GM19395 (cell line): ENCODE results near the gene SAP30BP.
"Not testable (repeated sequence)": the region's sequence is repeated elsewhere in the genome, so short reads cannot be mapped to it uniquely, and the experiment has no call there.

Experiments
- ATAC-seq: cut with Tn5 transposase; IDR thresholded peaks from one replicate; pipeline ENCODE4 v1.9.1; 2021; ENCODE audit warnings: mild to moderate bottlenecking, moderate library complexity; ENCODE audit not compliant: unreplicated experiment

SAP30BP gene

DNA sequence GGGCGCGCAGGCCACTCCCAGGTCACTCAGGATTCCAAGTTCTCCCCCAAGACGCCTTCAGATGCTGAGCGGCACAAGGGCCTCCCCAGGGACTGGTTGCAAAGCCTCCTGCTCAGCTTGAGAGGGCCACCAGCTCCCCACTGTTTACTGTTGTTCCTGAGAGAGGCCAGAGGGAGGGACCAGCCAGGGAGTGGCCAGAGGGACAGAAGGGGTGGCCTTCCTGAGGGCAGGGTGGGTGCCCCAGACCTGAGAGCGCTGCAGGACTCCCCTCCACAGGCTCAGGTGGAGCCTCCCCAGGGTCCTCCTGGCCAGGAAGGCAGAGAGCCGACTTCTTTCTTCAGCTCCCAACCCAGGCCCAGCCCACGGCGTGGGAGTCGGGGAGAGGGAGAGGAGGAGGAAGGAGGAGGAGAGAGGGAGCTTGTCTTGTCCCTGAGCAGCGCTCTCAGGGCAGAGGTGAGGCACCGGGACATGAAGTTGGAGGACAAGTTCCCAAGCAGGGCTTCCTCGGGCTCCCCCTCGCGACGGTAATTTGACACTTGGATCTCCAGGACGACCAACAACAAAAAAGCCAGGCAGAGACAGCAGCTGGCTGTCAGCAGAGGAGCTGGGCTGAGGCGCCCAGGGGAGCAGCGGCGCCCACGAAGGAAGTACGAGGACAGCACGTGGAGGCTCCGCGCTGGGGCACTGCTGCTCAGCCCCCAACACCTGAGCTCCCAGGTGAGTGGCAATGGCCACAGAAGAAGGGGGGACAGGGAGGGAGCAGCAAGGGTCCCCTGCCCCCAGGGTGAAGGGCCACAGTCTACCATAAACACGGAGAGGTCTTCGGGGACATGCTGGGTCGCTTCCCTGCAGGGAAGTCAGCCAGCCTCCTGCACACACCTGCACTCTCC, 33.4 kb upstream of the SAP30BP start:
- no peak for ATAC-seq

- no peak for ATAC-seq
Observed at GRCh38 chr17:75634376-75634740, 32.8 kb upstream of the SAP30BP start.

DNA sequence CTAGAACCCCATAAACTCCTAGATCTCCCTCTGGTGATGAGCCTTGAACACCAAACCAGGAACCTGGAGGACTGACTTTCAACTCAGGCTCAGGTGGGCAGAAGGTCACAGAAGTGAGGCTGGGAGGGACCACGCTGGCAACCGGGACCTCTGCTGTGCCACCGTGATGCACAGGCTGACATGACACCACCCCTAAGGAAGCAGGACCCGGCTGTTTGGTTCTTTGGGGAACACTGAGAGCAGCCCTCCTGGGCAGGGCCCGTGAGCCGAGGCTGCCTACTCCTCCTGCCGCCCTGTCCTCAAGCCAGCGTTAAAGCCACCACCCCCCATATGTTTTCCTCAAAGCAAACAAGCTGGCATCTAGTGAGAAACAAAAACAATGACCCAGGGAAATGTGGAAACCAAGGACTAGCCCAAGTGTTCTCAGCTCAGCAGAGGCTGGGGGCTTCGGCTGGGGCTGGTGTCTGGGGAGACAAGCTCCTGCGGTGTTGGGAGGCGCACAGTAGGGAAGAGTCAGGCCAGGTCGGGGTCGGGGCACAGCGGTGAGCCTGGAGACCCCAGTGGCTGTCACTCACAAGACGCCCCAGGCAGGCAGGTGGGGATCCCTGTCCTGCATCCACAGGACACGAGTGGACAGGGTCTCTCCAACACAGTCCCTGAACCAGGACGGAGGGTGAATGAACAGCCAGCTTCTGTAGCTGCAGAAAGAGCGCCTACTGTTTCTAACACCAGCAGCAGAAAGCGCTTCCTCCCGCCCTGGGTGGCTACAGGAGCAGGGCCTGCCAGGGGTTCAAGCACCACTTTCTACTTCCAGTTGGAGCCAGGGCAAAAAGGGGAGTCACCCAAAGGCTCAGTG, 32.2 kb upstream of the SAP30BP start:
- no peak for ATAC-seq

DNA sequence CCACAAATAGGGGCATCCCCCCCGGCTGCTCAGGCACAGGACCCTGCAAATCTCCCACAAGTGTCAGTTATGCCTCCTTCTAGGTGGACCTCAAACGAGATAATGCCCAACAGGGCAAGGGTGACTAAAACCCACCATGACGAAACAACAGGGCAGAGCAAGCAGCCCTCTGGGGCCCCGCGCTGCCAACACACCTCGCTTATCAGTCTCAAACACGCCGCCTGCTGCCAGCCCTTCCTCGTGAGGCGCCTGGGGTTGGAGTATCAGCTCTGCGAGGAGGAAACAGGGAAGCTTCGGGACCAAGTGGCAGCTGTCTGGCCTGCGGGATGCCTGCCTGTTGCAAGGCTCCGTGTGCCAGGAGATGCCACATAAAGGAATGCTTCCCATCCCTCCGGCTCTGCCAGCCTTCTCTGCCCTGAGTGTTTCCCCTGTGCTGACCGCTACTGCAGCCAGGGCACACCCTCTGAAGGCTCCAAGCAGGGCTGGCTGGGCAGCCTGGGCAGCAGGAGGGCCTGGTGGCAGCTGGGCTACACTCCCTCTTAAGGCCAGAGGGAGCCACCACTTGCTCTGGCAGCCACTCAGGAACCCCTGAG, 31.4 kb upstream of the SAP30BP start:
- no peak for ATAC-seq

GRCh38 chr17:75636381-75637142, 30.6 kb upstream of the SAP30BP start:
- ATAC-seq: no peak

DNA sequence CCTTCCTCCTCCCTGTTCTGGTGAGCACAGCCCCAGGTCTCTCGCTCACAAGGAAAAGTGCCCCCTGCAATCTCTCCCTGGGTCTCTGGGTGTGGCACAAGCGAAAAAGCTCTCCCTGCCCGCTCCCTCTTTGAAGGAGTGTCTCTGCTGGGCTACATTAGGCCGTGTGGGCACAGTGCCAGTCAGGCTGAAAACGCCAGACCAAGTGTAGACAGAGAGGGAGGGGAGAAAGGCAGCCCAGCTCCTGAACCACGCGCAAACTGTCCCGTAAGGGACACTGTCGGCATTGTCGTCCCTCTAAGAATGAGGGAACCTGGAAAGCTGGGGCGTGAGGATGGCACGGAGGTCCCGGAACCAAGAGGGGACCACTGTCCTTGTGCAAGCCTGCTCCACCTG, 30.0 kb upstream of the SAP30BP start:
- no peak for ATAC-seq

DNA sequence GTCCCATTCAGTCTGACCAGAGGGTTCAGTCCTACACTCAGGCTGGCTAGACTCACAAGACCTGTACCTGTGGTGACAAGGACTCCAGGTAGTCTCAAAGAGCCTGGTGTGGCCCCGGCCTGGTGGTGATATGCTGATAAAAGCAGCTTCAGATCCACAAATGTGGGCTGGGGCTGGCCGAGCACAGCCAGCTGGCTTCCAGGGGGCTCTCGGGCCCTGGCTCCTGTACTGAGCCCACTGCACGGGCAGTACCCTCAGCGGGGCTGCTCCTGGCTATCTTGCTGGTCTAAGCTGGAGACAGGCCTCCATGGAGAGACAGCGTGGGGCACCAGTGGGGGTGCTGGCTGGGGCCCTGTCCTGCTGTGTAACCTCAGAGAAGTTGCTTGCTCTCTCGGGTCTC, 29.6 kb upstream of the SAP30BP start:
- ATAC-seq: no peak

DNA sequence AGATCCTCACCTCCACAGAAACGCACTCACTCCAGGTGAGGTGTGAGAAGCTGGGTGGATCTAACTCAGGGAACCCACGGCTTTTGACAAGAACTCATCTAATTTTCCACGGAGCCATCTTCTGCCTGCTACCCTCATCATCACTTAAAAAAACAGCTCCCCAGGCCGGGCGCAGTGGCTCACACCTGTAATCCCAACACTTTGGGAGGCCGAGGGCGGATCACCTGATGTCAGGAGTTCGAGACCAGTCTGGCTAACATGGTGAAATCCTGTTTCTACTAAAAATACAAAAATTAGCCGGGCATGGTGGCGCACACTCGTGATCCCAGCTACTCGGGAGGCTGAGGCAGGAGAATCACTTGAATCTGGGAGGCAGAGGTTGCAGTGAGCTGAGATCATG, 29.1 kb upstream of the SAP30BP start:
- ATAC-seq: not testable (repeated sequence)

DNA sequence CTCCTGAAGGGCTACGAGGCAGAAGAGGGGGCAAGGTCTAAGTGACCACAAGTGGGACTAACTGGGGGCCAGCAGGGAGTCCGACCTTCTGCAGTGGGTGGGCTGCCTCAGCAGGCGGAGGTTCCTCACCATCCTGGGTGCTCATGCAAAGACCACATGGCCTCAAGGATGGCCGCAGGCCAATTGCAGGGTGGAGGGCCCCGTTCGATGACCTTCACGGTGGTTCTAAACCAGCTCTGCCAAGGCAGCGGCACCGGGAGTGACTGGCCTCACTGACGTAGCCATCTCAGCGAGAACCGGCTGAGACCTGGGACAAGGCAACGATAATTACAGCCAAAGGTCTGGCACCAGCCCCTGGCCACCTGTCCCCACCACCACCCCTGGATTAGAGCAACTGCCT, 28.2 kb upstream of the SAP30BP start:
- ATAC-seq: no peak

DNA sequence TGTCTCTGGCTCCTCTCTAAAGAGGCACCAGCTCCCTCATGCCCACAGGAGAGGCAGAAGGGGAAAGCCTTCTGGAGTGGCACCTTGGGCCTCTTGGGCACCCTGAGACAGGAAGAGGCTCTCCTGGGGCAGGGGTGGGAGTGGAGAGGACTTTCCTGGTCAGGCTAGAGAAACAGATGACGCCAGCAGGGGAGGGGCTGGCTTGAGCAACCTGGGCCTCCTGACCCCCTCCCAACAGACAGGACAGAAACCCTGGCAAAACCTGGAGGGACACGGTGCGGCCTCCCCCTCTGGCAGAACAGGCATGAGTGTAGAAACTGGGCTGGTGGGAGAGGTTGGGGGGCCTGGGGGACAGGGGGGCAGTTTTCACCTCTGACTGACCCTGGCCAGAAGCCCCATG, 27.8 kb upstream of the SAP30BP start:
- ATAC-seq: no peak

DNA sequence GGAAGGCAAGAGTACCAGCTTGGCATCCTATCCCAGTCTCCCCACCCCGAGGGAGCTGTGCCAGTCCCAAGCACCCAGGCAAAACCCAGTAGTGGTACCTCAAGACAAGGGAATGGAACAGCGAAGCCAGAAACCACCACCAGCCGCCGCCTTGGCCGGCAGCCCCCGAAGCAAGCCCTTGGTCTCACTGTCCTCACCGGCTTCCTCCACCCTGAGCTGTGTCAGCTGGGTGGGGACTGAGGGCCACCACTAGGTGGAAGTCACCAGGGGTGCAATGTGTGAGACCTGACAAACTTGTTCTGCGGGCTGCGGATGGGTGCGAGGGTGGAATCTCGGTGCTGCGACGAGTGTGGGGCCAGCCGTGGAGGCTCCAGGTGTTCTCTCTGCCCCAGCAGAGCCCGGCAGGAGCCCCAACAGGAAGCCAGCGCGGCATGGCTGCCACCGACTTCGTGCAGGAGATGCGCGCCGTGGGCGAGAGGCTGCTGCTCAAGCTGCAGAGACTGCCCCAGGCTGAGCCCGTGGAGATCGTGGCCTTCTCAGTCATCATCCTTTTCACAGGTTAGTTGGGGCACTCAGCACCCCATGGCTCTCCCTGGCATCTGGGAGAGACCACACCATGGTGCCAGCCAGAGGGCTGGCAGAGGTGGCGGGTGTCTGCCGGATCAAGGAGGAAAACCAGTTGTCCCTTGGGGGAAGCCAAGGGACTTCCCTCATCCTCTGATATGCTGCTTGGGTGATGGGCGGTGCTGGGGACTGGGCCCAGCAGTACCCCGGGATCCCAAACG, 27.2 kb upstream of the SAP30BP start:
- no peak for ATAC-seq

- ATAC-seq: no peak
Observed at GRCh38 chr17:75640556-75641119, 26.5 kb upstream of the SAP30BP start.

GRCh38 chr17:75641343-75641742, 25.8 kb upstream of the SAP30BP start:
- ATAC-seq: no peak

DNA sequence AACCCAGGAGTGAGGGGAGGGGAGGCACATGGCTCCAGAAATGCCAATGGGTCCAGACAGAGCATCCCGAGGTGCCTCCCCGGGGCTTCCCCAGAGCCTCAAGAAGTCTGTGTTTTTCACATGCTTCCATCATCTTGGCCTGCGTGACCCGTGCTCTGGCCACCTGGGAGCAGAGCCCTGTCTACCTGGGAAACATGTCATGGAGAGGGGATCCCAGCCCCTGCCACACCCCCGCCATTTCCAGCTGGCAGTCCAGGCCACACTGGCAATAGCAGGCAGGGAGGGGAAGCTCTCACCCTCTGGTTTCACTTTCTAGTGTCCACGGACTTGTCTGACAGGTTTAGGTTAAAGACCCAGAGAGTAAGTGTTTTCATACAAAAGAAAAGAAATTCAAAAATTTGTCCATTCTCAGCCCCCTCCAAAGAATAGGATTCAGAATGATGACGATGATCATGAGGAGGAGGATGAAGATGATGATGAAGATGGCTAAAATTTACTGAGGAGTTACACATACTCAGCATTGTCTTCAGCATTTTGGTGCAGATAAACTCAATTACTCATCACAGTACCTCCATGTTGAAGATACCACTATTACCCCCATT, 24.9 kb upstream of the SAP30BP start:
- ATAC-seq: no peak

- no peak for ATAC-seq
Observed at GRCh38 chr17:75642784-75643642, 24.1 kb upstream of the SAP30BP start.

GRCh38 chr17:75643643-75644017, 23.5 kb upstream of the SAP30BP start:
- ATAC-seq: no peak

GRCh38 chr17:75645501-75645888, 21.6 kb upstream of the SAP30BP start:
- no peak for ATAC-seq

GRCh38 chr17:75645889-75646637, 21.1 kb upstream of the SAP30BP start:
- peak; percentile 85 for ATAC-seq
